Amniotic epithelial cell (primary cell): ENCODE results near the gene NRXN3.

ENCODE experiments used
- DNase-seq: peaks from one replicate; pipeline ENCODE4 v3.0.0-alpha.2; 2010; ENCODE audit warnings: low read depth

The NRXN3 gene

DNA sequence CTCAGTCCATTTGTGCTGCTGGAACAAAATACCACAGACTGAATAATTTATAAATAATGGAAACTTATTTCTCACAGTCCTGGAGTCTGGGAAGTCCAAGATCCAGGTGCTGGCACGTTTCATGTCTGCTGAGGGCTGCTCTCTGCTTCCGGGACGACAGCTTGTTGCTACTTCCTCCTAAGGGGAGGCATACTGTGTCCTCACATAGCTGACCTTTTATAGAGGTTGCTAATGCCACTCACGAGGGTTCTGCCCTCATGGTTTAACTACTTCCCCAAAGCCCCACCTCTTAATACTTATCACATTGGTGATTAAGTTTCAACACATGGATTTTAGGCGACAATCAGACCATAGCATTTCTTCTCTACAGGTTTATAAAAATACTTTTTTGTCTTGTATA lies 411.1 kb downstream of the NRXN3 start:
- DNase-seq: no peak

DNA sequence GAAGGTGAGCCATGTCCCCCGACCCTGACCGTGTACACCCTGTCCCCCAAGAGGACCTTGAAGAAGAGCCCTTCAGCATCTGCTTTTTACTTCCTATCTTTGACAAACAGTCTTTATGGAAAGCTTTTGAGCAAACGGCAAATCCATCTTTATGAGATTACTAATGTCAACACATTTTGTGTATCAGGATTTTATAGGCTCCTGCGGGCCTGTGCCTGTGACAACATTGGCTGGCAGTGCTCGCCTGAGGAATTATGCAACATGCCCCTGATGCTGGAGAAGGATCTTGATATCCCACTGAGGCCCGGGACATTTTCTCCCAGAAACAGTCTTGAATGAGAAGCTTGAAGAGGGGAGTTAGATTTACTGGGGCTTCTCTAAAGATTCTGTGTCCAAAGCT lies 416.5 kb downstream of the NRXN3 start:
- DNase-seq: no peak

DNA sequence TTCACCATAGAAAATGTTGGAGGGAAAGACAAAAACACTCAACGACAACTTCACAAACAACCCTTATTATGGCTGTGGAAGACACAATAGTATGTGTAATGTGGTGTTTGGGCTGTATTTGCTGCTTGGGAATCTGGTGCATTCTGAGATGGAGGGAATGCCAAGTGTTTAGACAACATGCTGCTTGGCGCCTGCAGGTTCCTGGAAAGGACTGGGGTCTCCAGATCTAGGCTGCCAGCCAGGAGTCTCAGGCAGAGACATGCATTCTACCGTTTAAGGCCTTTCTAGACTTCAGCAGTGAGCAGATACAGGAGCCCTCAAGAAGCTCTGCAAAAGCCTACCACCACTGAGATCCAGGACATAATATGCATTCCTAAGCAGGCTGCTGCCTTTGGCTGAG lies 418.7 kb downstream of the NRXN3 start:
- no peak for DNase-seq

DNA sequence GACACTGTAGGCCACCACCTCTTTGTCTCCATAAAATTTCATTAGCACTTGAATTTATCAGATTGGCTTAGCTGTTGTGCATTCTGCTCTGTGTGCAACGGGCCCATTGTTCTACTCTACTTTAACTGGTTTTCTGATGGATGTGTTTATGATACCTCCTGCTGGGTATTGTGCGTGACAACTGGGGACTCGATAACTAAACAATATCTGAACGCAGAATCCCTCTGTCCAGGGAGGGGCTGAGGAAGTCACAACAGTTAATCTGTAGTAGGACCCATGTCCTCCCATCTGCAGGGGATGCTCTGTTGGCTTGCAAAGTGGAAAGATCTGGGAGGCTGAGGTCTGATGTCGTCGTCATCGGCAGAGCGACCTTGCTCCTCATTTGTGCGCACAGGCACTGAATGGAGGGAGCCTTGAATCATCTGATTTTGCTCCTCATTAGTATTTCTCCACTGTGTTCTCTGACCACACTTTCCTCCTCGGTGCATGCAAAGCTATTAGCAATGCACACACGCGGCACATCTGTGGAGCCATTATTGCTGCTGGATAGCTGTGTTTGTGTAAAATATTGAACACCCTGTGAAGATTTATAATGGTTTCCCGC lies 422.5 kb downstream of the NRXN3 start:
- DNase-seq: no peak

DNA sequence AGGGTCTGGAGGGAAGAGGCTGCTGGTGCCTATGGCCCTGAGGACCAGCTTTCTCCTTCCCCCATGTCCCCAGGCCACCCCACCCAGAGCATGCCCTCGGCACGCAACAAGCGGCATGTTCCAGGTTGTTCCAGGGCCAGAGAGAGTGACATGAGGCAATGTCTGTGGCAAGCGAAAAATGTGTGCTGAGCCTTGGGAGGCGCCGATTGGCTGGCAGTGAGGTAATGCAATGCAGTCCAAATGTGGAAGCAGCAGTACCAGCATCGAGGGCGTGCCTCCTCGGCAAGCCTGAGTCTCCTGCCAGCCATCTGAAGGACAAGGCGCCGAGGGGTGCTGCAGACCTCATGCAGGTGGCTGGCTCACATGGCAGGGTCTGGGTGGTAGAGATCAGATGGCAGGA lies 423.8 kb downstream of the NRXN3 start:
- DNase-seq: no peak

DNA sequence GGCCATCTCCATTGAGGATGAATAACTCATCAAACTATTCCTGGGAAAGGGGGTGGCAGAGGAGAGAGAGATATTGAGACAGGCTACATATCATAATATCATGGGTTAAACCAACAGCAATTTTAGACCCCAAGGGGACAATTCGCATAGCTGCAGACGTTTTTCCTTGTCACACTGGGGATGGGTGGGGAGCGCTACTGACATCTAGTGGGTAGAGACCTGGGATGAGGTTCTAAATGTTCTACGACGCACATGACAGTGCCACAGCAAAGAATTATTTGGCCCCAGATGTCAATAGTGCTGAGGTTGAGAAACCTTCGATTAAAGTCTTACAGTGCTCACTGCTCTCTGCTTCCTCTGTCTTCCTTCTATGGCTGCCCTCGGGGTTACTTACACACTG lies 425.6 kb downstream of the NRXN3 start:
- DNase-seq: no peak

DNA sequence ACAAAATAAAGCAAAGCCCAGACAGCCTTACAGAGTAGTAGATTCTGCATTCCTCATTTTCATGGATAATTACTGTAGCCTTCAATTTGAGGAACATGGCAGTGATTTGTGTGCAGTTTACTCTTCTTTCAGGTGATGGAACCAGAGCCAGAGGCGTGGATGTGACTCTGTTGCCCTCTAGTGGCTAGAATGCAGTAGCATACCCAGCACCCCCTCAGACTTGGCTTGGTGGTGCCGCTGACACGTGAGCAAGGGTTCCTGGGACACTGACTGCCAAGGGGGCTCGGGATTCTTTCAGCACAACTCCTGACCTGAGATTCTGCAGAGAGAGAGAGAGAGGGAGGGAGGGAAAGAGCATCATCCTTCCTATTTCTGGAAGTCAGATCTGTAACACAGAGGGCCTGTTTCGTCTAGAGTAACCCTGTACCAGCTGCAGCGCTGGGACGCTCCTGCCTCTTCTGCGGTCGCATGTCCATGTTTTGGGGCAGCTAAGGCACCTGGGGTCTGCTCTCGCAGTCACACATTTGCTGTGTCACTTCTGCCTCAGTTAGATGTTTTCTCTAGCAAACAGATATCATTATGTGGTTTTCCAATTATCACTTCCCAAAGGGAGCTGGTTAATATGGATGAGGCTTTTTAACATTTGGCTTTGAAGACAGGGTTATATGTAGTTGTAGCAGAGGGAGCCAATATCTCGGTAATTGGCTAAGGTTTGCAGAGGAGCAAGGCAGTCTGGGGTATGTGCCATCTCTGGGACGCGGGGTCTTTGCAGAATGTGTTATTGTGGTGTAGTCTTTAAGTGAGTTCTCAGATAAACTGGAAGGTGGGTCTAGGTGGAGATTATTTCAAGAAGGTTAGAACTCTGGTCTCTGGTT lies 428.1 kb downstream of the NRXN3 start:
- DNase-seq: peak; percentile 24

DNA sequence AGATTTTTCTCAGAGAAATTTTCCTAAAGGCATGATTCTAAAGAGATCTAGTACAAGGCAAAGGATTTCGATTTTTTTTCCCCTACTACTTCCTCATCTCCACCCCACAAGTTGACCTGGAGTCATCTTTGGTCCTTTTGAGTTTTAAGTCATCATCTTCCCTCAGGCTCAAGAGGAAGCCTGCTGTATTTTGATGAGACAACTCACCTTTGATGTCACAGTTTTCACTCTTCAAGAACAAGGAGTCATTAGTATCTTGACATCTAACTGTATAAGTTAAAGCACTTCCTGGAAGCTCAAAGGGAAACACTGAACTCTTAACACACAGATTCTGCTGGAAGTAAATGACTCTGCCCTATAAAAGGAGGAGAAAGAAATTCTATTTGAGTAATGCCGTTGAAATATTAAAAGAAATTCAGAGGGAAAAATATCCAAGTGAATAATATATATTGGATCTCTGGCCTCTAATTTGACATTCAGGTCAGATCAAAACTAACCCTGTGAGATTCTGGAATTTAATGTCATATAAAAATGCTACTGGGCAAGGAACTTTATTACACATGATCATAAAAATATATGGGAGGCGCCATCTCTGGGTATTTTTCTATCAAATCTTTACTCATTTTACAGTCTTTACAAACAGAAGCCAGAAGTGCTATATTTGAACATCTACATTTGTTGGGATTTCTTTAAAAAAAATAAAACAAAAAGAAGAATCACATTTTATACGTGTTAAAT lies 435.0 kb downstream of the NRXN3 start:
- DNase-seq: no peak

DNA sequence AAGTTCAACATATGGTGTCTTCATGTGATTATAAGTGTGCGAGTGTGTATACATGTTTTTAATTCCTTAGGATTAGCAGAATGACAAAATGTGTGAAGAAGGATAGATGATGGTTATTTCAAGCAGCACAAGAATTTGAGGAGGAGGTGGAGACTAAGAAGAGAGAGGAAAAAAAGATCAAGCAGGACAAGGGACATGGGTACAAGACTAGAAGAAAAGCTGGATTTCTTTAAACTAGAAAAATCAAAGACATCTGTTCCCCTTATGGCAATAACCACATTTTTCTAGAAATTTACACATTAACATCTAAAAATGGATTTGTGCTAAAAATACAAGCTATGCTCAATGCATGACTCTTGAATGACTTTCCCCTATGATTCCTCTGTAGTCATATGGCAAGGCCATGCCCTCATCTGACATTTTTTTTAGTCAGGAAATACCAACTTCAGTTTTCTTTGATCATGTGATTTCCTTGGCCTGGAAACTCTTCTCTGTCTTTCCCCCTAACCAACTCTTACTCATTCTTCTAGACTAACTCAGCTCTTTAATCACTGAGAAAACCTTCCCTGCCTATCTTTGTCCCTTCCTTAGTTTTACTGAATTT lies 435.8 kb downstream of the NRXN3 start:
- no peak for DNase-seq

DNA sequence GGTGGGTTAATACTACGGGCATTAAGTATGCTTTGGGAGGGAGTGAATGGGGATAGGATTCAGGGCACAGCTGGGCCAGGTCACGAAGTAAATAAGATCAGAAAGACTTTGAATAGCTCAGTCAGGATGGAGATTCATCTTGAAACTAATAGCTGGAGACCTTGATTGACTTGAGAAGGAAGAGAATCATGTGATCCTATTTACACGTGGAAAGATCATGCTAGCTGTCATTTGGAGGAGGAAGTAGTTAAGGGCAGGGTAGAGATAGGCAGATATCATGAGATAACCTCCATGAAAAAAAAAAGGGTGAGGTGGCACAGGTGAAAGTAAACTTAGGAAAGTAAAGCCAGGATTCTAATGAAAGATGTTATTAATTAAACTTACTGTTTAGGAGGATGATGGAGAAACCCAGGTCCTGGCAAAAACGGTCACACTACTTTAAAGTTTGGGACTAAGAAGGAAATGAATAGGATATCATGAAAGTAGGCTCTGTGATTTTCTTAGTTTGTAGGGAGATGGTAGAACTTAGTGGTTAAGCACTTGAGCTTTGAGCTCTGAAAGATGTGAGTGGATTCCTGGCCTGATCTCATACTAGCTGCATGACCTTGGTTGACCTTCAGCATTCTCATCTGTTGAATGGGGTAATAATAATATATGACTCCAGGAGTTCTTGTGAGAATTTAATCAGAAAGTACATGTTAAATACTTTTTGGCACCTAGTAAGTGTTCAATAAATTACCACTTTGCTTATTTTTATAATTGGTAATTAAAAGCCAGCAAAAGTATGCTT lies 439.0 kb downstream of the NRXN3 start:
- no peak for DNase-seq

DNA sequence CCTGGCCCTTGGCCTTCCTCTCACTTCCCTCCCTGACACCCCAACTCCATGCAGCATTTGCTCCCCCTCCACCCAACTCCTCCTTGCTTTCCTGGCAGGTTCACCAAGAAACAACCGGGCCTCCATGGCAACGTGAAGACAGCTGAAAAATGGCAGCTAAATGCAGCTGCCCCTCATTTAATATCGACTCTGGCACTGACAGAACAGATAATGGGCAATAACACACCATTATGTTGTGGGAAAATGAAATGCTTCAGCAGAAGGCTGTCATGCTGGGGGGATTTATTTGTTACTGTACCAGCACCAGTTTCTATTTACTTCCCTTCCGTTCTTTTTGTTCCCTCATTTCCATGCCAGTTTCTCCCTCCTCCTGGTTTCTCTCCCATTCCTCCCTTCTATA lies 440.8 kb downstream of the NRXN3 start:
- DNase-seq: no peak

DNA sequence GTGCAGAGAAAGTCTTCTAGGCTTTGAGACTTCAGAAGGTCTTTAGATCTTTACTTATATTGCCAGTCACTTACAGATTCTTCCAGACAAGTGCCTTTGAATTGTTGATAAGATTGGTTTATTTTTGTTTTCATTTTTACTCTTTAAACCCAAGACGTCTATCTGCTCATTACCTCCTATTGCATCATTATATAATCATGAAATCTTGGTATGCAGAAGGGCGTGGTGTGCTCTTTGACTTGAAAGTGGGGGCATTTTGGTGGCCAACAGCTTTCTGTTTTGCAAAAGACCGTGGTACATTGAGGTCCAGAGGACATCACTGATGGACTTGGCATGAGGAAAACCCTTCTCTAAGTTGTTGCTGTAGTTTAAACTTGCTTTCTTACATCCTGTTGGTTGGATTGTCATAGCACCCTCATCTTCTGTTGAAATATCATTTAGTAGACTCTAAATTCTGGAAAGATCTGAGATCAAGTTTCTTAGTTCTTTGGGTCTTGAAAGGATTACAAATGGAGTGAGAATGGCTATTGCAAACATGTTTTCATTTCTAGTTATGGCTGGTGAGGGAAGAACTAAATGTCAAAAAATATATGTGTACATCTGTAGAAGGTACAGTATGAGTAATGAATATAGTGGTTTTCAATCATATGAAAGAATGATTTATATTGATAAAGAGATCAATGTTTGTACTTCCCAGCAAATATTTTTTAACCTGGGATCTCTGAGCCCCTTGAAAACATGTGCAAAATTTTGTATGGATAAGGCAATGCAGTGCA lies 441.8 kb downstream of the NRXN3 start:
- DNase-seq: no peak

DNA sequence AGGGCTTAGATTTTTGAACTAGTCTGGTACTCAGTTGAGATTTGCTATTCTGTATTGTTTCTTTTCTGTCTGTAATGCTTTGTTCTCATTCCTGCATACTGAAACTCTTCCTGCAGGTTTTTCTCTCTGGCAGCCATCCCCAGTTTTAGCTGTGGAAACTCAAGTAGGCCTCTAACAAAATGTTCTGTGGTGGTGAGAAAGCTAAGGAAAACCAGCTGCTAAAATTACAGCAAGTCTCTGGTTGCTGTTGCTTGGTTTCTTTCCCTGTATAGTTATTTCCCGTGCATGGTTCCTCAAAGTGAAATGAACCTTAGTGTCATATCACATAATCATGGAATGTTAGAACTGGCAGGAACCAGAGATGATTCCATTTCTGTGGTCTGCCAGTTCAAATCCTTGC lies 442.5 kb downstream of the NRXN3 start:
- no peak for DNase-seq

DNA sequence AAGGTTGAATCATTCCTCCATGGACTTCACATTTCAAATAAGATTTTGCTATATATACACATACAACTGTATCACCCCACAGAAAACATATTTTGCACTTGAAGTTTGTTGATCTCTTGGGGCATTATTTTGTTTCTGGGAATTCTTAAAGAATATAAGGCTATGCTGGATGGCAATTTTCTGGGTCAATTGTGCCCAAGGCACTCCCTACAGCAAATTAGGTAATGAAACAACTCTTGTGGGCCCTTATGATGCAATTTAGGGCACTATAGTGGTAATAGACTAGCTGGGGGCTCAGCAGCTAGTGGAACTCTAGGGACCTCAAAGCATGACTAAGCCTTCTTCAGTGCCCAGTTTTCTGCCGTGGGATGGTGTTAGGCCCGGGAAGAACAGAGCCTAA lies 444.4 kb downstream of the NRXN3 start:
- no peak for DNase-seq

DNA sequence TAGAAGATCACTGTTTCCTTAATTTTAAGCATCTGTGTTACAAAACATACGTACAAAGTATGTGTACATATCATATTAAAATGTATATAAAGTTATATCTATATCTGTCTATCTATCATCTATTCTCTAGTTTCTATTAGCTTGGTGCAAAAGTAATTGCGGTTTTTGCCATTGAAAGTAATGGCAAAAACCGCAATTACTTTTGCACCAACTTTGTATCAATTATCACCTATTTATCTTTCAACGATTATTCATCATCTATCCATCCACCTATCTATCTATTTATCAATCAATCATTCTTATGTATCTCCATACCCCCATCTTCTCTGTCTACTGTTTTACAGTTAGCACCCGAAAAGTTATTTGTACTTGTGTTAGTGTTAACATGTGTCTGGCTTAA lies 447.6 kb downstream of the NRXN3 start:
- DNase-seq: no peak

DNA sequence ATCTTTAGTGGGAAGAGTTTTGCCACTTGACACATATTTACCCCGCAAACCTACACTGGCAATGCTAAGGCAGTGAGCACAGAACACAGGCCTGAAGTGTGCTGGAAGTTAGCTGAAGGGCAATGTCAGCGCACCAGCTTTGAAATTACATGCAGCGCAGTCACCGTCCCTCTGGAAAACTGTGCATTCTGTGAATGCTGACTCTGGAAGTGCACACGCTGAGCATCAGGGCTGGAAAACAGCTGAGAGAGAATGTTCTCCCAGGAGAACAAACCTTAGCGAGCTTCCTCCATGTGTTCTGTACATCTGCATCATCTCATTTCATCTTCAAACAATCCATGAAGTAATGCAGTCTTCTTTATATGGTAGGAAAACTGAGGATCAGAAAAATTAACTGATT lies 448.2 kb downstream of the NRXN3 start:
- DNase-seq: no peak

DNA sequence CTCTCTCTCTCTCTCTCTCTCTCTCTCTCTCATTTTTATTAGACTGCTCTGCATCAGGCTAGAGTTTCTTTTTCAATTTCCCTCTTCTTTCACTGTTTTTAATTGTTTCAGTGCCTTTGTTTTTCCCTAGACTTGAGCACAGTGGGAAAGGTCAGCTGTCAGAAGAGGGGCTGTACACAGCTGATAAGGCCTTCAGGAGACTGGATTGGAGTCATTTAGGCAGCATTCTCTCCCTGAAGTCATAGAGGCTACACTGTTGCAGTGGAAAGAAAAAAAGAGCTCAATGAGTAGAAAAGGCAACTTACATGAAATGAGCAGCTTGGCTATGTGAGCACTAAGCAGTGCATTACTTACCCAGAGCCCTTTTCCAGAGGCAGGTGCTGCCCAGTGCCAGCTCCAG lies 456.9 kb downstream of the NRXN3 start:
- no peak for DNase-seq

DNA sequence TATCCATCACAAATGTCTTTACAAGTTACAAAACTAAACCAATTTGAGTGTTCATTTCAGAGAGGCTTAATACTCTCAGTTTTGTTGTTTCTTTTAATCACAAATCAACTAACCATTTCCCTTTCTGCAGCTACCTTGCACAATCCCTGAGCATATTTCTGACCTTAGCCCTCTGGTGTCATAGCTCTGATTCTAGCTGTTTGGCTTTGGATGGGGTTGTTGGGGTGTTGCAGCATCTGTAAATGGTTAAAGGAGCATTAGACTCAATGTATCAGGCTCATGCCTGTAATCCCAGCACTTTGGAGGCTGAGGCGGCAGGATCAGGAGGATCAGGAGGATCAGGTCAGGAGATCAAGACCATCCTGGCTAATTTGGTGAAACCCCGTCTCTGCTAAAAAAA lies 461.4 kb downstream of the NRXN3 start:
- no peak for DNase-seq

DNA sequence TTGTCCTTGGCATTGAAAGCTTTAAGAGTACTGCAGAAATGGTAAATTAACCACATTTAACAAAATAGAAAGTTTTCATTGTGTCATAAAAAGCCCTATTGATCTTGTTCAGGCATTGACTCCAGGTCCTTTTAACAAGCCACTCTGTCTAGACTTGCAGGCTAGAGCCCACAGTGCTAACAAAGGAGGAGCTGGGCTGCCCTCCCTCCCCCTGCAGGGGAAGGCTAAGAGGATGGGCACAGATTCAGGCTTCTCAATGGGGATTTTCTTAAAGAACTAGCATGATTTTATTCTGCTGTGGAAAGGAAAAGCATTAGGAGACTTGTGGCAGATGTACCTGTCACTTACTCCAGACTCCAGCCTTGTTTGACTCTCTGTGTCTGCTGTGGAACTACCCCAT lies 463.6 kb downstream of the NRXN3 start:
- DNase-seq: no peak

DNA sequence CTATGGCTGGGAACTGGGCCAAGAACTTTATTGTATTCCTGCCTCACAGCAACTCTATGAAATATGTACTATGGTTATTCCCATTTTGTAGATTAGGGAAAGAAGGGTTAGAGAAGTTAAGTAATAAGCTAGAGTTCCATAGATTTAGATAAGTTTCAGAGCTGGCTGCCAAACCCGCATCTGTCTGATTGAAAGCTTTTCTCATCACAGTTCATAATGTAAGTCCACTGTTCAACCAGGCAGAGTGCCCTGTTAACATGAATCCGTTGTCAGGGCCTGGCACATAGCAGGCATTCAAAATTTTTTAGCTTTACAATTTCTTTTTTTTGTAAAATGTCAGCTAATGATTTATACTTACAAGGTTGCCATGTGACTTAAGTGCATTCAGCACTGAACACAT lies 467.3 kb downstream of the NRXN3 start:
- DNase-seq: no peak

DNA sequence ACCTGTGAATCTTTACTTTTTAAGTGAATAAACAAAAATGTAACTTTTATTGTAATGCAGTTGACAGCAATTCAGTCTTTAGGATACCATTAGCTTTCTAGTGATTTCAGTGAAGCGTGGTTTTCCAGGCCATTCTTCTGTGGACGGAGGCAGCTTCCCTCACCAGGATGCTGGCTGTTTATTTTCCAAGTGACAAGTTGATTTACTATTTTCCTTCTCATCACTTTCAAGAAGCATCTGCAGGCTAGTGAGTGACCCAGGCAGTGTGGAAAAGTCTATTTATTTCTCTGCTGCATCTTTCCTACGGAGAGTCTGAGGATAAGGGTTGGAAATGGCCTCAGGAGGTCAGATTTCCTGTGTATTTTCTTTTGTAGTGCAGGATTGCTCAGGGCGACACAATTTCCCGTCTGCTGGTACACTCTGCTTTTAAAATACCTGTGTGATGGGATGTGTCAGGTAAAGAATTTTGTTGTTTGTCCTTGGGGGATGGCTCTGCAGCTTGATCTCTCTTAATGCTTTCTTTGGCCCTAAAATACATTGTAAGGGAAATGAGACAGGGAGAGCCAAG lies 467.8 kb downstream of the NRXN3 start:
- DNase-seq: no peak
